Astrocyte of the spinal cord (primary cell): Measurements from ENCODE around the gene RPS6KA2.
A peak's percentile ranks its signal among the peaks of the same experiment; 100 is the strongest.

Experiments
- DNase-seq: peaks from one replicate; pipeline ENCODE4 v3.0.0; 2011; ENCODE audit warnings: low read depth, low spot score
- H3K4me3 ChIP-seq: 2 replicates; pipeline ENCODE4 v1.5.1; 2011; ENCODE audit warnings: low read depth, mild to moderate bottlenecking, low read length, moderate library complexity
- in situ Hi-C: cut with HindIII; loops from 2 replicates; pipeline ENCODE4 v1.10.0; 2017; ENCODE audit warnings: low sequenced_read_pairs
- TF ChIP-seq, protein P1 (sequence below): IDR thresholded peaks from 2 replicates; pipeline ENCODE4 v1.5.1; 2012; ENCODE audit warnings: low read depth, mild to moderate bottlenecking, low read length, inconsistent platforms

RPS6KA2 gene

DNA sequence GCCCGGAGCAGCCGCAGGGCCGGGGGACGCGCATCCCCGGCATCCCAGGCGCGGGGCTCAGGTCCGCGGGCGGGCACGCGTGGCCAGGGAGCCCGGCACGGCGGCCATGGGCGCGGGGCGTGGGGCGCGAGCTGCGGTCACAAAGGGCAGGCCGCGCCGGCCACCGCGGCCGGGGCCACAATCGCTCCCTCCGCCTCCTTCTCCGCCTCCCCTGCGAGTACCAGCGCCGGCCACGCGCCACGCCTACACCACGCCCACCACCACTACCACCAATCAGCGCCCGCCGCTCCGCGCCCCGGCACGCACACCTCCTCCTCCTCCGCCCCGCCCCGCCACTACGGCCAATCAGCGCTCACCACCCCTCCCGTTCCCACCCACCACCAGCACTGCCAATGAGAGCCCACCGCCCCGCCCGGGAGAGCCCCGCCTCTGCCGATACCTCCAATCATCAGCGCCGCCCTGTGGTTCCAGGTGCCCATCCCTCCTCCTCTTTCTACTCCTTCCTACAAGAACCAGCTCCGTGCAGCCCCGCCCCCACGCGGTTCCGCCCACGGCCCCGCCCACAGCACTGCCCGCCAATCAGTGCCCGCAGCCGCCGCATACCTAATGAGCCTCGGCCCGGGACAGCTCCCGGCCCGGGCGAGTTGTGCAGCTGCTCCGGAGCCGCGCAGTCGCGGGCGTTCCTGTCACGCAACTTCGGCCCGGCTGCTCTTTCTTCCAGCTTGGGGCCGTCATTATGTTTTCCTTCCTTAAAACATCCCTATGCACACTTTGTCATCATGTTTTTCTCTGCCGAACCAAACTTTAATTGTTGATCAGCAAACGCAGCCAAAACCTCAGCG lies at the start of gene RPS6KA2:
RPS6KA2 (minus strand) TSS at position 219 of the 842 bp plus-strand sequence. CDS start 232 bp downstream, outside the sequence.
- H3K4me3 ChIP-seq = peak within 1 kb of the TSS; percentile 91
- TF ChIP-seq, protein P1, sequence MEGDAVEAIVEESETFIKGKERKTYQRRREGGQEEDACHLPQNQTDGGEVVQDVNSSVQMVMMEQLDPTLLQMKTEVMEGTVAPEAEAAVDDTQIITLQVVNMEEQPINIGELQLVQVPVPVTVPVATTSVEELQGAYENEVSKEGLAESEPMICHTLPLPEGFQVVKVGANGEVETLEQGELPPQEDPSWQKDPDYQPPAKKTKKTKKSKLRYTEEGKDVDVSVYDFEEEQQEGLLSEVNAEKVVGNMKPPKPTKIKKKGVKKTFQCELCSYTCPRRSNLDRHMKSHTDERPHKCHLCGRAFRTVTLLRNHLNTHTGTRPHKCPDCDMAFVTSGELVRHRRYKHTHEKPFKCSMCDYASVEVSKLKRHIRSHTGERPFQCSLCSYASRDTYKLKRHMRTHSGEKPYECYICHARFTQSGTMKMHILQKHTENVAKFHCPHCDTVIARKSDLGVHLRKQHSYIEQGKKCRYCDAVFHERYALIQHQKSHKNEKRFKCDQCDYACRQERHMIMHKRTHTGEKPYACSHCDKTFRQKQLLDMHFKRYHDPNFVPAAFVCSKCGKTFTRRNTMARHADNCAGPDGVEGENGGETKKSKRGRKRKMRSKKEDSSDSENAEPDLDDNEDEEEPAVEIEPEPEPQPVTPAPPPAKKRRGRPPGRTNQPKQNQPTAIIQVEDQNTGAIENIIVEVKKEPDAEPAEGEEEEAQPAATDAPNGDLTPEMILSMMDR = no peak
- DNase-seq = peak; percentile 100
- in situ Hi-C loops = no loop called here

DNA sequence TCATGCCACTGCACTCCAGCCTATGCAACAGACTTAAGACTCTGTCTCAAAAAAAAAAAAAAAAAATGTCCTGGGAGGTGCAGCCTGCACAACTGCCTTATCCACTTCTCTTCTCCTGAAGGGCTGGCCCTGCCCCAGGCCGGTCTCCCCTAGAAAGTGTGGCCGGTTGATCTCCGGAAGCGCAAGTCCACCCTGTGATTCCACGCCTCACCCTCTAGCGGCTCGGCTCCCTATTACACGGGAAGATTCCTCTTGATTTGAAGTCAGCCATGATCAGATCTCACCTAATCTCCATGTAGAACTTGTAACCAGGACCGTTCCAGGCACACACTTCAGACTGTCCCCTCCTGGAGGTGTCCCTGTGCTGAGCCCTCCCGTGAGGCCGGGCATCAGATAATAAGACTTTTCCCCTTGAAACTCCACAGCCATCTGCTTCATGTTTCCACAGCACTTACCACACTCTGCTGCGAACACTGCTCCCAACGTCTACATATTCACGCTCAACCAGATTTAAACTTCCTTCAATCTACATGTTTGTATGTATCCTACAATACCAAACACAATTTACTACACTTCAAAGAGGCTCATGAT lies 49.3 kb upstream of the RPS6KA2 start:
- no peak overlapping the region for H3K4me3 ChIP-seq
- no peak for DNase-seq
- in situ Hi-C loops = no loop called here
- TF ChIP-seq, protein P1 = no peak

DNA sequence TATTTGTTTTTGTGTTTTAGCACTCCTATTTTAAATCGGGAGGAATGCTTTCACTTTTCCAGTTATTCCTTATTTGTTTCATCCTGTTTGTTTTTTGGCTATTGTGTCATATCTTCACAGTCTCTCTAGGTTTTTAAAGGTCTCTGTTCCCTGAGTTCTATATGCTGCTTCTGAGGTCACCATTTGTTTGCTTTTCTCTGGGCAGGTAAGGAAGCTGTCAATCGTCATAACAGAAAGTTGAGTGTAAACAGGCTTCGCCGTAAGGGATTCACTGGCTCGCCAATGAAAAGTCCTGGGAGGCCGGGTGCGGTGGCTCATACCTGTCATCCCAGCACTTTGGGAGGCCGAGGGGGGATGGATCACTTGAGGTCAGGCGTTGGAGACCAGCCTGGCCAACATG lies 48.7 kb upstream of the RPS6KA2 start:
- no peak for DNase-seq
- in situ Hi-C loops = no loop called here
- TF ChIP-seq, protein P1 = no peak
- H3K4me3 ChIP-seq = no peak overlapping the region

DNA sequence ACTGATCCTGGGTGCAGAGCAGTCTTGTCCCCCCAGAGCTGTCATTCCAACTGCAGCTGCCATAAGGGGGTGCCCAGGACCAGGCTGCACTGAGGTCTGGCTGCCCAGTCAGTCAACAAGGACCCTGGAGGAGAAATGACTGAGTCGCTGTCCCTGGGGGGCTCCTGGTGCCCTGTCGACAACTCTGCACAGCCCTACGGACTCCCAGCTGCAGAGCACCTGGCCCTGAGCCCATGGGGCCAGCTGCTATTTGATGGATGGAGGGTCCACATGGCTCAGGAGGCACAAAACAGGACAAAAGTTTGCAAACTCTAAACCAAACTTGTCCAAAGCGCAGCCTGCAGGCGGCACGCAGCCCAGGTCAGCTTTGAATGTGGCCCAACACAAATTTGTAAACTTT lies 46.3 kb upstream of the RPS6KA2 start:
- no peak overlapping the region for H3K4me3 ChIP-seq
- in situ Hi-C loops = no loop called here
- TF ChIP-seq, protein P1 = no peak
- no peak for DNase-seq

DNA sequence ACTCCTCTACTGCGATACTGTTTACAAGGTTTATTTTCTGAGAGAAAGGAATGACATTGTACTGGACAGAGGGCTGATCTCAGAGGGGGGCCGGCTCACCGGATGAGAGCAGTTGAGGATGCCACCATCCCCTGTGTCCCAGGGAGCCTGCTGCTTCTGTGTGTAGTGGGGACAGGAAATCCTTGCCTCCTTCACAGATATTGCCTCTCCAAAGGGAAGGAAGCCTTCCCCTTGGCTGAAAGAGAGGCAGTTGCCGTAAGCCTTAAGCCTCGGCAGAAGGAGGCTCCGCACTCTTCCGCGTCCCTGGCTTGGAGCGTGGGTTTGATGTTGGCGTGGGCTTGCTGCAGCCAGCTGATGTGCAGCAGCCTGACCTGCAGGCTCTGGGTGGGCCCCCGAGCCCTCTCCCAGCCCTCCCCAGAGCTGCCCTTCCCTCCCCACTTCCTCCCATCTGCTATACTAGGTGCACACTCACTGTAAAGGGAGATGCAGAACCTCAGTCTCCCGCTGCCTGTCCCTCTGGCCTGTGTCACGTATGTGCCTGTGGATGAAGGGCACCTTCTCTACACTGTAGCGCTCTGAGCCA lies 45.7 kb upstream of the RPS6KA2 start:
- DNase-seq = no peak
- TF ChIP-seq, protein P1 = no peak
- no peak overlapping the region for H3K4me3 ChIP-seq
- in situ Hi-C loops = no loop called here

DNA sequence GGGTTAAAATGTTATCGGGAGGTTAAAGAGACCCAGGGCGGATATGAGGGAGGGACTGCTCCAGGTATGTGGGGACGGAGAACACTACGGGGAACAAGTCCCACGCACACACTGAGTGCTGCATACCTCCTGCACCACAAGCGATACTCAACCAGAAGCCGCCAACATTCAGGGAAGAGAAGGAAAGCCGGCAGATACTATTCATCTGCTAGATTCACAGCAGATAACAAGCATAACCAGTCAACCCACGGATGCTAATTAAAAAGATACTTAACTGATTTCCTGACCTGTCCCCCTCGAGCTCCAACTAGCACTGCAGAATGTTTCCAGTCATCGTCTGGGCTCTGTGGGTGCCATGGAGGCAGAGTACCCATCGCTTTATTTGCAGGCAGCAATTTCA lies 45.1 kb upstream of the RPS6KA2 start:
- in situ Hi-C loops = no loop called here
- DNase-seq = no peak
- no peak overlapping the region for H3K4me3 ChIP-seq
- TF ChIP-seq, protein P1 = no peak
